Measurements from ENCODE around the gene ZNF681.

Gene ZNF681

GRCh38 chr19:23777216-23777615 lies 18.5 kb upstream of the ZNF681 start:
- TF ChIP-seq CTCF (conservative IDR thresholded peaks at IDR 0.05; ENCODE audit: control insufficient read depth, insufficient read depth, low read depth, low read length), result no peak
- H3K4me3 ChIP-seq (ENCODE audit: control insufficient read depth, low read depth, low read length), result no peak overlapping the region
- no peak for DNase-seq (ENCODE audit: low read depth)

GRCh38 chr19:23776507-23777205 lies 18.0 kb upstream of the ZNF681 start:
- no peak for TF ChIP-seq CTCF (conservative IDR thresholded peaks at IDR 0.05; ENCODE audit: control insufficient read depth, insufficient read depth, low read depth, low read length)
- DNase-seq (ENCODE audit: low read depth), result no peak
- H3K4me3 ChIP-seq (ENCODE audit: control insufficient read depth, low read depth, low read length), result no peak overlapping the region

GRCh38 chr19:23774524-23774971 lies 15.9 kb upstream of the ZNF681 start:
- no peak for TF ChIP-seq CTCF (conservative IDR thresholded peaks at IDR 0.05; ENCODE audit: control insufficient read depth, insufficient read depth, low read depth, low read length)
- no peak overlapping the region for H3K4me3 ChIP-seq (ENCODE audit: control insufficient read depth, low read depth, low read length)
- DNase-seq (ENCODE audit: low read depth), result peak; percentile 2

GRCh38 chr19:23774106-23774505 lies 15.4 kb upstream of the ZNF681 start:
- no peak for TF ChIP-seq CTCF (conservative IDR thresholded peaks at IDR 0.05; ENCODE audit: control insufficient read depth, insufficient read depth, low read depth, low read length)
- H3K4me3 ChIP-seq (ENCODE audit: control insufficient read depth, low read depth, low read length), result no peak overlapping the region
- DNase-seq (ENCODE audit: low read depth), result no peak

GRCh38 chr19:23772675-23773063 lies 14.0 kb upstream of the ZNF681 start:
- H3K4me3 ChIP-seq (ENCODE audit: control insufficient read depth, low read depth, low read length), result no peak overlapping the region
- no peak for TF ChIP-seq CTCF (conservative IDR thresholded peaks at IDR 0.05; ENCODE audit: control insufficient read depth, insufficient read depth, low read depth, low read length)
- no peak for DNase-seq (ENCODE audit: low read depth)

- no peak overlapping the region for H3K4me3 ChIP-seq (ENCODE audit: control insufficient read depth, low read depth, low read length)
- DNase-seq (ENCODE audit: low read depth), result no peak
- no peak for TF ChIP-seq CTCF (conservative IDR thresholded peaks at IDR 0.05; ENCODE audit: control insufficient read depth, insufficient read depth, low read depth, low read length)
These were observed 13.3 kb upstream of the ZNF681 start for GRCh38 chr19:23771761-23772674.
